Loucy (cell line): ENCODE results near the gene UTP4.
A peak's percentile ranks its signal among the peaks of the same experiment; 100 is the strongest.

Experiments
- H2AFZ ChIP-seq: fragments of 200-600 bp; sonication (generic); 2 replicates; pipeline ENCODE4 v1.6.0; 2016; ENCODE audit warnings: antibody characterized with exemption, mild to moderate bottlenecking, low read length, moderate library complexity
- H3F3A ChIP-seq: fragments of 200-600 bp; 2 replicates; pipeline ENCODE4 v1.6.0; 2016; ENCODE audit warnings: antibody characterized with exemption, low read depth, mild to moderate bottlenecking
- H3K27me3 ChIP-seq: fragments of 200-600 bp; sonication (generic); 2 replicates; pipeline ENCODE4 v1.6.1; 2014; ENCODE audit warnings: low read length, mild to moderate bottlenecking; ENCODE audit not compliant: insufficient read depth, poor library complexity, severe bottlenecking
- H3K36me3 ChIP-seq: fragments of 200-600 bp; sonication (generic); 2 replicates; pipeline ENCODE4 v1.6.1; 2016; ENCODE audit warnings: low read length; ENCODE audit not compliant: insufficient read depth
- H3K4me1 ChIP-seq: fragments of 200-600 bp; sonication (generic); 2 replicates; pipeline ENCODE4 v1.5.1; 2014; ENCODE audit warnings: low read length, mild to moderate bottlenecking; ENCODE audit not compliant: insufficient read depth, poor library complexity, severe bottlenecking
- H3K4me2 ChIP-seq: fragments of 200-600 bp; sonication (generic); 2 replicates; pipeline ENCODE4 v1.6.0; 2014; ENCODE audit warnings: antibody characterized with exemption, low read length, low read depth, mild to moderate bottlenecking; ENCODE audit not compliant: poor library complexity, severe bottlenecking
- H3K4me3 ChIP-seq: fragments of 200-600 bp; sonication (generic); 2 replicates; pipeline ENCODE4 v1.5.1; 2014; ENCODE audit warnings: low read length, mild to moderate bottlenecking, mixed read lengths; ENCODE audit not compliant: poor library complexity, severe bottlenecking
- H3K79me2 ChIP-seq: fragments of 200-600 bp; sonication (generic); 2 replicates; pipeline ENCODE4 v1.6.1; 2014; ENCODE audit warnings: low read length; ENCODE audit not compliant: insufficient read depth
- H3K9ac ChIP-seq: fragments of 200-600 bp; sonication (generic); 2 replicates; pipeline ENCODE4 v1.6.0; 2014; ENCODE audit warnings: mild to moderate bottlenecking, low read depth, low read length, moderate library complexity; ENCODE audit not compliant: poor library complexity, severe bottlenecking
- H3K9me2 ChIP-seq: fragments of 200-600 bp; sonication (generic); replicated peaks from 2 replicates; pipeline ENCODE4 v1.6.1; 2016; ENCODE audit warnings: low read depth, low read length, mixed read lengths
- H3K9me3 ChIP-seq: fragments of 200-600 bp; sonication (generic); 2 replicates; pipeline ENCODE4 v1.6.1; 2014; ENCODE audit warnings: mild to moderate bottlenecking, antibody characterized with exemption, low read length, low read depth; ENCODE audit not compliant: insufficient read depth
- H4K20me1 ChIP-seq: fragments of 200-600 bp; sonication (generic); 2 replicates; pipeline ENCODE4 v1.6.0; 2014; ENCODE audit warnings: antibody characterized with exemption, low read length, mild to moderate bottlenecking; ENCODE audit not compliant: insufficient read depth, poor library complexity, severe bottlenecking
- CTCF ChIP-seq: fragments of 200-600 bp; sonication (generic); conservative IDR thresholded peaks from 2 replicates; pipeline ENCODE4 v1.5.1; 2014; ENCODE audit warnings: mild to moderate bottlenecking, antibody characterized with exemption, low read length
- EZH2phosphoT487 ChIP-seq: fragments of 200-600 bp; IDR thresholded peaks from 2 replicates; pipeline ENCODE4 v1.6.1; 2018; ENCODE audit warnings: antibody characterized with exemption, mild to moderate bottlenecking, moderate library complexity, borderline replicate concordance

The UTP4 gene

GRCh38 chr16:69186642-69187445, 54.4 kb downstream of the UTP4 start, which contains the start of gene SNTB2:
Gene SNTB2 (plus strand): TSS chr16:69187164. CDS start chr16:69187167, 3 bp downstream.
- H3K9me3 ChIP-seq = no peaks in the 10 kb centered on the region
- peaks cover 29% of the 10 kb centered on the region for H3K79me2 ChIP-seq
- no peaks in the 10 kb centered on the region for H3K27me3 ChIP-seq
- TF ChIP-seq CTCF = no peak
- H3K4me3 ChIP-seq = peak within 1 kb of the TSS; percentile 92
- peaks cover 28% of the 10 kb centered on the region for H4K20me1 ChIP-seq
- H3F3A ChIP-seq = peaks cover 11% of the 10 kb centered on the region; the same call in 1 of the 2 replicates
- H2AFZ ChIP-seq = peak within 1 kb of the TSS; percentile 97
- H3K9me2 ChIP-seq = no peaks in the 10 kb centered on the region
- peak within 1 kb of the TSS; percentile 64 for H3K9ac ChIP-seq
- H3K4me1 ChIP-seq = peaks cover 36% of the 10 kb centered on the region
- H3K4me2 ChIP-seq = peak within 1 kb of the TSS; percentile 91
- no peaks in the 10 kb centered on the region for H3K36me3 ChIP-seq

- peaks cover 29% of the 10 kb centered on the region for H3K79me2 ChIP-seq
- H3K9me3 ChIP-seq = no peaks in the 10 kb centered on the region
- peak overlapping the region; percentile 92 for H3K4me3 ChIP-seq
- H3F3A ChIP-seq = peaks cover 11% of the 10 kb centered on the region; the same call in 1 of the 2 replicates
- no peaks in the 10 kb centered on the region for H3K9me2 ChIP-seq
- no peaks in the 10 kb centered on the region for H3K27me3 ChIP-seq
- no peak for TF ChIP-seq CTCF
- H2AFZ ChIP-seq = peak overlapping the region; percentile 59
- H3K4me1 ChIP-seq = peaks cover 40% of the 10 kb centered on the region
- peak overlapping the region; percentile 64 for H3K9ac ChIP-seq
- no peaks in the 10 kb centered on the region for H3K36me3 ChIP-seq
- peak overlapping the region; percentile 91 for H3K4me2 ChIP-seq
- H4K20me1 ChIP-seq = peaks cover 28% of the 10 kb centered on the region
Observed at GRCh38 chr16:69187446-69188235, 55.2 kb downstream of the UTP4 start.

GRCh38 chr16:69188236-69188549, 55.7 kb downstream of the UTP4 start:
- Histone ChIP-seq H4K20me1 (peaks cover 28% of the 10 kb centered on the region), H3K79me2 (peaks cover 29% of the 10 kb centered on the region), H3K4me1 (peaks cover 35% of the 10 kb centered on the region), H3K27me3 (no peaks in the 10 kb centered on the region), H3K4me2 (peak overlapping the region; percentile 91), H3F3A (peaks cover 9% of the 10 kb centered on the region; the same call in 1 of the 2 replicates), H3K36me3 (no peaks in the 10 kb centered on the region), H3K9me3 (no peaks in the 10 kb centered on the region), H3K4me3 (peak overlapping the region; percentile 92), H2AFZ (peak overlapping the region; percentile 53), H3K9ac (peak overlapping the region; percentile 64), H3K9me2 (no peaks in the 10 kb centered on the region)
- TF ChIP-seq CTCF (no peak), EZH2phosphoT487 (no peak)
